Activated gamma-delta T cell treated with anti-CD3 and anti-CD28 coated beads, Interleukin-2, amount 50 U/mL, for 16 hours (primary cell): ENCODE data around the gene NFATC1.

ENCODE experiments used
- DNase-seq: peaks from one replicate; pipeline ENCODE4 v3.0.0-alpha.2; 2020; ENCODE audit warnings: low read depth

The NFATC1 gene

GRCh38 chr18:79423211-79424007 lies 27.7 kb downstream of the NFATC1 start:
- DNase-seq, result no peak

- DNase-seq, result no peak
Observed at GRCh38 chr18:79424008-79424565, 28.4 kb downstream of the NFATC1 start.

- DNase-seq, result no peak
Observed at GRCh38 chr18:79424880-79425568, 29.3 kb downstream of the NFATC1 start.

GRCh38 chr18:79425569-79425886 lies 29.8 kb downstream of the NFATC1 start:
- no peak for DNase-seq

GRCh38 chr18:79426376-79427300 lies 30.9 kb downstream of the NFATC1 start:
- no peak for DNase-seq

GRCh38 chr18:79427368-79428225 lies 31.9 kb downstream of the NFATC1 start:
- no peak for DNase-seq

- no peak for DNase-seq
Observed at GRCh38 chr18:79428287-79428686, 32.6 kb downstream of the NFATC1 start.

- no peak for DNase-seq
Observed at GRCh38 chr18:79429381-79429780, 33.7 kb downstream of the NFATC1 start.

- DNase-seq, result no peak
Observed at GRCh38 chr18:79429785-79430281, 34.1 kb downstream of the NFATC1 start.

GRCh38 chr18:79432376-79433120 lies 36.8 kb downstream of the NFATC1 start:
- no peak for DNase-seq

- DNase-seq, result no peak
Observed at GRCh38 chr18:79433431-79433830, 37.7 kb downstream of the NFATC1 start.

- DNase-seq, result no peak
Observed at GRCh38 chr18:79434607-79435401, 39.1 kb downstream of the NFATC1 start.

GRCh38 chr18:79436556-79437275 lies 41.0 kb downstream of the NFATC1 start:
- DNase-seq, result no peak

- no peak for DNase-seq
Observed at GRCh38 chr18:79438089-79438897, 42.6 kb downstream of the NFATC1 start.

- DNase-seq, result no peak
Observed at GRCh38 chr18:79438898-79439627, 43.3 kb downstream of the NFATC1 start.

GRCh38 chr18:79439628-79440023 lies 43.9 kb downstream of the NFATC1 start:
- no peak for DNase-seq
